ENCODE results near the gene SERPINB2. TPM values are rescaled to one million over a fixed set of nuclear protein-coding genes. Genes with fewer than 3 reads are reported as not detected.

Gene SERPINB2
- total RNA-seq (under 1 TPM in 2 of 10 donors, not detected in 8; 0.14 to 0.20 TPM), polyA plus RNA-seq (under 1 TPM in 1 of 2 donors, not detected in 1; 0.12 TPM)
- long read RNA-seq, donor 1, result 0 reads
- long read RNA-seq, donor 2, result 0 reads
- long read RNA-seq, donor 3, partial matches to known transcripts, result 0 of 1 reads
- long read RNA-seq, donor 3, other reads (novel, unspliced or antisense), result 0 of 1 reads

GRCh38 chr18:63887424-63887823, at the start of gene SERPINB2:
SERPINB2 (plus strand) TSS chr18:63887705; CDS start chr18:63891445, 3,740 bp downstream.
- H3K36me3 ChIP-seq, result no peaks in the 10 kb centered on the region
- no peak for TF ChIP-seq CTCF (IDR thresholded peaks at IDR 0.05)
- no peaks in the 10 kb centered on the region for H3K9me3 ChIP-seq
- H3K4me3 ChIP-seq, result no peak within 1 kb of the TSS
- peaks cover 0 to 26% (median 6%) of the 10 kb centered on the region in 9 donors for H3K4me1 ChIP-seq
- H3K27me3 ChIP-seq, result no peaks in the 10 kb centered on the region
- 69 to 72% methylated on average over 1 of the region's 1 CpG for WGBS, 2 donors
- no peak for ATAC-seq
- no peak for DNase-seq
- H3K27ac ChIP-seq, result no peak within 1 kb of the TSS
- intact Hi-C loops (cut with DNase I), result no loop called here

GRCh38 chr18:63843008-63843407, 44.5 kb upstream of the SERPINB2 start:
- ATAC-seq (no peak), DNase-seq (no peak)
- no peak overlapping the region for H3K27ac ChIP-seq
- H3K36me3 ChIP-seq, result no peaks in the 10 kb centered on the region
- intact Hi-C loops (cut with DNase I), result loop anchor here in 5 of 10 donors (5.0 to 10.0 kb wide), 2 partner anchors 326 to 328 kb away; no protein-coding TSS in a partner anchor
- WGBS, 2 donors, result 67 to 80% methylated on average over 7 of the region's 7 CpGs
- no peaks in the 10 kb centered on the region for H3K4me1 ChIP-seq
- no peak for TF ChIP-seq CTCF (IDR thresholded peaks at IDR 0.05)
- peaks cover 0 to 33% (median 13%) of the 10 kb centered on the region in 7 donors for H3K27me3 ChIP-seq
- H3K4me3 ChIP-seq, result no peak overlapping the region
- H3K9me3 ChIP-seq, result no peaks in the 10 kb centered on the region

GRCh38 chr18:63844254-63844653, 43.3 kb upstream of the SERPINB2 start:
- H3K27me3 ChIP-seq, result peaks cover 0 to 33% (median 13%) of the 10 kb centered on the region in 7 donors
- TF ChIP-seq CTCF (IDR thresholded peaks at IDR 0.05), result peak in 5 of 9 donors; percentile 20 to 47 (median 22)
- H3K9me3 ChIP-seq, result no peaks in the 10 kb centered on the region
- WGBS, 2 donors, result 10 to 19% methylated on average over 3 of the region's 3 CpGs
- intact Hi-C loops (cut with DNase I), result loop anchor here in 5 of 10 donors (5.0 to 10.0 kb wide), 2 partner anchors 327 to 329 kb away; no protein-coding TSS in a partner anchor
- ATAC-seq (no peak), DNase-seq (no peak)
- no peaks in the 10 kb centered on the region for H3K4me1 ChIP-seq
- no peak overlapping the region for H3K4me3 ChIP-seq
- H3K27ac ChIP-seq, result no peak overlapping the region
- H3K36me3 ChIP-seq, result no peaks in the 10 kb centered on the region

GRCh38 chr18:63848159-63848558, 39.3 kb upstream of the SERPINB2 start:
- Histone ChIP-seq H3K36me3 (no peaks in the 10 kb centered on the region), H3K27ac (no peak overlapping the region), H3K27me3 (peaks cover 0 to 11% (median 7%) of the 10 kb centered on the region in 7 donors), H3K9me3 (no peaks in the 10 kb centered on the region), H3K4me1 (no peaks in the 10 kb centered on the region), H3K4me3 (no peak overlapping the region)
- intact Hi-C loops (cut with DNase I), result loop anchor here in 7 of 10 donors (5.0 to 10.0 kb wide), 2 partner anchors 331 to 333 kb away; no protein-coding TSS in a partner anchor
- ATAC-seq (peak in 1 of 8 donors; percentile 31), DNase-seq (no peak)
- TF ChIP-seq CTCF (IDR thresholded peaks at IDR 0.05), result peak in 7 of 9 donors; percentile 28 to 55 (median 38)
- WGBS, 2 donors, result 3% methylated on average over 2 of the region's 2 CpGs

Measured in heart right ventricle (tissue), 16 donors.